GM21367 (cell line): ENCODE results near the gene KLHL17.

Experiments used
- ATAC-seq: cut with Tn5 transposase; IDR thresholded peaks from one replicate; pipeline ENCODE4 v1.9.1; 2021; ENCODE audit not compliant: unreplicated experiment

KLHL17 gene

DNA sequence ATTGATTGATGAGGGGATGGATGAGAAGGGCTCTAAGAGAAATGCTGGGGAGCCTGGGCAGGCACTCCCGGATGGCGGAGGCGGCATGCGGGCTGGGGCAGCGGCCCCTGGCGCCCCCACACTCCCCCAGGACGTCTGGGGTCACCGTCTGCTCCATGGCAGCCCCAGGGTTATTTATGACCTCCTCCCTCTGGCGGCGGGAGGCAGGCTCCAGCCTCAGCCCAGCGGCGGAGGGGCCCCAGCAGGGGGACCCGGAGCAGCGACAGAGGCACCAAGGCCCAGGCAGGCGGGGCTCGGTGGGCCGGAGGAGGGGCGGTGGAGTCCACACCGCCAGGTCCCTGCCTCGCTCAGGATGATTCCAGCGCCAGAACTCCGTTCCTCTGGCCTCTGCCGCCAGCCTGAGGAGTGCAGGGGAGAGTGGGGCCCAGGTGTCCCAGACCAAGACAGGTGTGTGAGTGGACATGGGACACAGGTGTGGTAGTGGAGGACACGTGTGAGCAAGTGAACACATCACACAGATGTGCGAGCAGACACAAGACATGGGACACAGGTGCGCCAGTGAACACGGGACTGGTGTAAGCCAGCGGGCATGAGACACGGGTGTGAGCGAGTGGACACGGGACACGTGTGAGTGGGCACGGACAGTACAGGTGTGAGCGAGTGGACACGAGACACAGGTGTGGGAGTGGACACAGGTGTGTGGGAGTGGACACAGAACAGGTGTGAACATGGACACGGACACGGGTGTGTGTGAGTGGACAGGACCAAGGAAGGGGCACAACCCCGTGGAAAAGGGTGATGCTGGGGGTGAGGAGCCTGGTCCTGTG is 39.2 kb upstream of the KLHL17 start:
- ATAC-seq, result no peak

DNA sequence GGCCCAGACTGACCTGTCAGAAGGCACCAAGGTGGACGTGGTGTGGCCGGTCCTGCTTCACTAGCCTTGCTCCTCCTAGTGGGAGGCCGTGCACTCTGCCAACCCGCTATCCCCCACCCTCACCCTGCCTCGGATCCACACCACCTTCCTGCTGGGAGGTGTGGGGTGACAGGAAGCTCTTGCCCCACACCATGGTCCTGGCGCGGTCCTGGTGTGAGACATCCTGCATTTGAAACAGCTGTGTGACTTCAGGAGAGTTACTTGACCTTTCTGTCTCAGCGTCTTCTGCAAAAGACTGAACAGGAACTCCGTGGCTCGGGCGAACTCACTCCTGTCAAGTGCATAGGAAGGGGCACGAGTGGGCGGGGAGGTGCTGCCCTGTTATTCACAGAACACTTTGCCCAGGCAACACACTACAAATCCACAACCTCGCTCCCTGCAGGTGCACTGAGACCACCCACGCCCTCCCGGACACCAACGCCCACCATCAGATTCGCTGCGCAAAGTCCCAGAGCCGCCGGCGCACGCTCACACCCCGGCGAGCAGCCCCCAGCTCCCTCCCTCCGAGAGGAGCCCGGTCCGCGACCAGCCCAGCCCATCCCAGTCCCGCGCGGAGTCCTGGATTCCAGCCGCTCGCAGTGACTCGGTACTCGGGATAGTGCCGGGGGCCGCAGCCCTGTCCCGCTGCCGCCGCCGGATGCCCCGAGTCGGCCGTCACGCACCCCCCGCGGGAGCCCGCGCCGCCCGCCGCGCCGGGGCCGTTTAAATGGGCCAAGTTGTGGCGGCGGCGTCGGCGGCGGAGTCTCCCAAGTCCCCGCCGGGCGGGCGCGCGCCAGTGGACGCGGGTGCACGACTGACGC is 37.0 kb upstream of the KLHL17 start, which contains the start of gene SAMD11:
TSS of gene SAMD11 (plus strand) at position 793 of the 860 bp plus-strand sequence. CDS start 509 bp downstream, outside the sequence.
- ATAC-seq, result no peak

GRCh38 chr1:923991-924655 is 36.3 kb upstream of the KLHL17 start:
- ATAC-seq, result no peak

DNA sequence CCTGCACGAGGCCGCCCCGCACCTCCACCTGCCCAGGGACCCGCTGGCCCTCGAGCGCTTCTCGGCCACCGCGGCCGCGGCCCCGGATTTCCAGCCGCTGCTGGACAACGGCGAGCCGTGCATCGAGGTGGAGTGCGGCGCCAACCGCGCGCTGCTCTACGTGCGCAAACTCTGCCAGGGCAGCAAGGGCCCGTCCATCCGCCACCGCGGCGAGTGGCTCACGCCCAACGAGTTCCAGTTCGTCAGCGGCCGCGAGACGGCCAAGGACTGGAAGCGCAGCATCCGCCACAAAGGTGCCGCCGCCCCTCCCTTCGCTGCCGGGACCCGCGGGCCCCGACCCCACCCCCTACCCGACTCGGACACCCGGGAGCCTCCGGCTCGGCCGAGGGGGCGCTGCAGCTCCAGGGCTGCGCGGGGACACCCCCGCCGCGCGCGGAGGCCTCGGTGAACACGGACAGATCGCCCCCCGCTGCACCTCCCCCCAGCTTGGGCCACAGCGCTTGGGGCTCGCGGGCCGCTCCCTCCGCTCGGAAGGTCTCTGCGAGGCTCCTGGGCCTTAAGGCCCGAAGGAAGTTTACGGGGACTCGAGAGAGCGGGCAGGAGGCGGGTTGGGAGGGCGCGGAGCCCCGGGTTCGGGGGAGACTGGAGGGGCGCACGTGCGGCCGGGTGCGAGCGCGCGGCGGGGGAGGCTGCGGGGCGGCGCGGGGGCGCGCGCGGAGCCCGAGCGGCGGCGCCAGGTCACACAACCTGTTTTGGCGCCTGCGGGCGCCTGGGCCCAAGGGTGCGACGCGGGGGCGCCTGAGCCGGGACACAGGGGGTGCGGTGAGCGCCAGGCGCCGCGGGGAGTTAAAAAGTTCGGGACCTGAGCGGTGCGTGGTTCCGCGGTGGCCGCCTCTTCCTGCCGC is 35.5 kb upstream of the KLHL17 start:
- ATAC-seq, result no peak

DNA sequence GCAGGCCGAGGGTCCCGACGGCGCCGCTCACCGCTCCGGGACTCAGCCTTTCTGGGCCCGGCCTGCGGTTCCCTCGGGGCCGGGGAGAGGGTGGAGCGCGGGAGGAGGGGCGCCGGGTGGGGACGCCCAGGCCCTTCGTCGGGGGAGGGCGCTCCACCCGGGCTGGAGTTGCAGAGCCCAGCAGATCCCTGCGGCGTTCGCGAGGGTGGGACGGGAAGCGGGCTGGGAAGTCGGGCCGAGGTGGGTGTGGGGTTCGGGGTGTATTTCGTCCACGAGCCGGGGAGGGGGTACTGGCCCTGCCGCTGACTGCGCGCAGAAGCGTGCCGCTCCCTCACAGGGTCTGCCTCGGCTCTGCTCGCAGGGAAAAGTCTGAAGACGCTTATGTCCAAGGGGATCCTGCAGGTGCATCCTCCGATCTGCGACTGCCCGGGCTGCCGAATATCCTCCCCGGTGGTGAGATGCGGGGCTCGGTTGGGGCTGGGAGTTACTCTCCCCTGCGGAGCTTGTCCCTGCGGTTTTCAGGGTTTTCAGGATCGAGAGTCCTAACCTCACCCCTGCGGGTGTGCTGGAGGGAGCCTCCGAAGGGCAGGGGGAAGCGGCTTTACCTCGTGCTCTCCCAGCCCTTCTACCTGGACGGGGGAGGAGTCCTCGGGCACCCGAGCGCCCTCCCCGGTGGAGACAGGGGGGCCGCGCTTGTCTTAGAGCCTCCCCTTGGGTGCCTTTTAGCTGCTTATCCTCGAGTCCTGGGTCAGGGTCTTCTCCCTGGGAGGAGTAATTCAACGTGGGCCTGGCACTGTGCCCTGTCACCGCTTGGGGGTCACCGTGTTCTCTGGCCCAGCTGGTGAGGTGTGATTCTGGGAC is 34.6 kb upstream of the KLHL17 start:
- no peak for ATAC-seq

GRCh38 chr1:927234-927633 is 33.1 kb upstream of the KLHL17 start:
- ATAC-seq, result no peak

DNA sequence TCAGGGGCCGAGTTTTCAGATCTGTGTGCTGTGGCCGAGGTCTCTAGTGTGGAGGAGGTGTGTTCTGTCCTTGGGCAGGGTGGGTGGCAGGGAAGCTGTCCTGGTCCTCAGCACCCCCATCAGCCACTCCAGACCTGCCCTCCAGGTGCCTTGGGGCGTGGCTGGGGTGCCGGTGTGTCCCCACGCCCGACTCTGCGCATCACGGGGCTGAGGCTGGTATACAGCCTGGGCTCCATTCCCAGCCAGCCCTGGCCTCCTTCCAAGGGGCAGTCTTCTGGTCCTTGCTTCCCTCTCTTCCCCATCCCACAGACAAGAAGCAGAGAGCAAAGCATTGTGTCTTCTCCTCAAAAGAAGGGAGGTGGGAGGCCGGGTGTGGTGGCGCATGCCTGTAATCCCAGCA is 32.6 kb upstream of the KLHL17 start:
- no peak for ATAC-seq

DNA sequence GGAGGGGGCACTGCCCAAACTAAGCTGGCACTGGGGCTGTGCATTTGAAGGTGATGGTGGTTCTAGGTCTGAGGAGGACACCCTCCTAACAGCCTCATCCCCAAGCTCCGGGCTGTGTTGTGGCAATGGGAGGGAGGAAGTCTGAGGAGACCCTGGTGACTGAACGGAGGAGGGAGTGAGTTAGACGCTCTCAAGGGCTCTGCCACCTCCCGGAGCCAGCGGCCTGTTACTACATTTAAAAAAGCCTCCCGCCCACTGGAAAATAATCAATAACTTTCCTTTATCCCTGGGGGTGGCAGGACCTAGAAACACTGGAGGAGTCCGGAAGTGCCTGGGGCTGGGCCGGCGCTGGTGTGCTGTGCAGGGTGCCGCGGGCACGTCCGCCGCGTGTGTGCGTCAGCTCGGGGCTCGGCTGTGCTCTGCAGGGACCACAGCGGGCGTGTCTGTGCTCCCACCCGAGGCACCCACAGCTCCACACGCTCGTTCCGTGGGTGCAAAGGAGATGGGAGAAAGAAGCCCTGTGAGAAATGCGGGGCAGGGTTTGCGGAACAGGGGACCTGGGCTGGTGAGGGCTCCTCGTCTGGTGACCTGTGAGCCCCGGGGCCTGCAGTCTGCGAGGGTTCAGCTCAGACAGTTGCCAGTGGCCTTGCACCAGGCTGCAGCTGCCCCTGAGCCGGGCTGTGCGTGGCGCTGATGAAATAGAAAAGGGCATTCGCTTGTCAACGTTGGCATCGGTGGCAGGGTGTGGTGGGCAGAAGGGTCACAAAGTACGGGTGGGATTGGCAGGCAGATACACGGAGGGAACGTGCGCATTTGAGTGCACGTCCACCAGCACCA is 31.3 kb upstream of the KLHL17 start:
- no peak for ATAC-seq

- no peak for ATAC-seq
These were observed 30.4 kb upstream of the KLHL17 start for GRCh38 chr1:929712-930632.

DNA sequence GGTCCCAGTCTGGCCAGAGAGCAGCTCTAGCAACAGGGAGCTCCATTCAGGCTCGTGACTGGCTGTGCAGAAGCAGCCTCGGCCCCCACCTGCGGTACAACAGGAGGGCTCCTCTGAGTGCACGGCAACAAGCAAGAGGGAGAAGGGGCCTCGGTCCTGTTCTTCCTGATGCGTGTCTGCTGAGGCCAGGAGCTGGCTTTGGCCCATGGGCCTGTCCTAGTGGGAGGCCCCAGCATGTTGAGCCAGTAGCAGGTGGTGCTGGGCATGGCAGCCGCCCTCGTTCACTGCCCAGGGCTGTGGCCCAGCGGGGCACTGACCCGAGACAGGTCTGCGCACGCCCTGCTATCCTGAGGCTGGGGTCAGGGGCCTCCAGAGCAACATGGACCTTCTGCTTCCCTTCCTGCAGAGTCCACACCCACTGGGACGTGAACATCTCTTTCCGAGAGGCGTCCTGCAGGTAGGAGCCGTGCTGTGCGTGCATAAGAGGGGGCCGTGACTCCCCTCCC is 29.7 kb upstream of the KLHL17 start:
- ATAC-seq, result no peak

DNA sequence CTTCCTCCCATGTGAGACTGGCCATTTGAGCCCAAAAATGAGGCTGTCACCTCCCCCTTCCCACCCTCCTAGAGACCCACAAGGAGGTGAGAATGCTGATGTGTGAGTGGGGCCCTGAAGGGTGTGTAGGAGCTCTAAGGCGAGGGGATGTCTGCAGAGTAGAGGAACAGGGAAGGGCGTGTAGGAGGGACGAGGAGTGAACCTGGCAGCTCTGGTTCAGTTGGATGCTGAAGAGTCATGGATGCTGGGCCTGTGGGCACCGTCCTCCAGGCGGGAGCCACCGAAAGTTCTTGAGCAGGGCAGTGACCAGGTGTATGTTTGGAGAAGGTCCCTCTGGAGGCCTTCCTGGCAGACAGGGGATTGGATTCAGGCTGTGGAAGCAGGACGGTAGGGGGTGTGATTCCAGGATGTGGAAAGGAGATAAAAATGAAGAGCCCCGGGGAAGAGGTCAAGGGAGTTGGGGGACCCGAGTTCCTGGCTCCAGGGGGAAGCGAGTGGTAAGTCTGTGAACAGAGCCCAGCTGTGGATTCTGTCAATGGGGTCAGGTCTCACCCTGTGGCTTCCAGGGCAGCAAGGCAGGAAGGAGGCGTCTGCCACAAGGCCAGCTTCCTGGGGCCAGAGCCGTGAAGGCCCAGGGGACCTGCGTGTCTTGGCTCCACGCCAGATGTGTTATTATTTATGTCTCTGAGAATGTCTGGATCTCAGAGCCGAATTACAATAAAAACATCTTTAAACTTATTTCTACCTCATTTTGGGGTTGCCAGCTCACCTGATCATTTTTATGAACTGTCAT is 28.8 kb upstream of the KLHL17 start:
- ATAC-seq, result no peak

- ATAC-seq, result no peak
These were observed 28.2 kb upstream of the KLHL17 start for GRCh38 chr1:932173-932510.

DNA sequence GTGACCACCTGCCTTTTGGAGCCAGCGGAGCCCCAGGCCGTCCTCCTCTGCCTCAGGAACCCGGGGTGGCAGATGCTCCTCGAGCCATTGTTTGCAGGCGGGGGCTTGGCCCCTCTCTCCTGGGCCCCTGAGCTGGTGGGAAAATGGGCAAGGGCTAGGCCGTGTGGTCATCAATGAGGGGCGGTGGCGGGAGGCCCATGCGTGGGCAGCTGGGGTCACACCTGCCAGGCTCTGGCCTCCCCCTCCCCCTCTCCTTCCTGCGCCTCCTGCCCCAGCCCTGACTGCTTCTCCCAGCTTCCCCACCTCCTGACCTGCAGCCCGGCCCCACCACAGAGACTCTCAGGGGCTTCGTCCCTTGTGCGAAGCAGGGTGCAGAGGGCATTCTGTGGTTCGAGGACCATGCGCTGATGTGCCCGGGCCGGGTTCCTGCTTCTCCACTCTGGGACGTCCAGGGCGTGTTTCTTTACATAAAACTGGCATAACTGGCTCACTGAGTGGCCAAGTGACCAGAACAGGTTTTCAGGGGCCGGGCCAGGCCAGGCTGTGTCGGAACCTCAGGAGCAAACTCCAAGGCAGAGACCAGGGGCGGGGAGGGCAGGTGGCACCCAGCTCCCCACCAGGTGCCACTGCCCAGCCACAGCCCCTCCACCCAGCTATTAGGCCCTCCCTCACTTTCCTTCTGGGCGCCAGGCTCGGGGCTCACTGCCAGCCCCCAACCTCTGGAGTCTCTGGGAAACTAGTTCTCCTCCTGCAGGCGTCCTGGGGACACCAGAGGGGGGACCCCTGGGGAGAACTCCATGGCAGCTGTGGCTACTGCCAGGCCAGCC is 27.4 kb upstream of the KLHL17 start:
- ATAC-seq, result no peak

GRCh38 chr1:933603-933940 is 26.8 kb upstream of the KLHL17 start:
- ATAC-seq, result no peak

- no peak for ATAC-seq
These were observed 25.2 kb upstream of the KLHL17 start for GRCh38 chr1:934991-935750.
